HG03108 (cell line): ENCODE data around the gene CTIF.

Source experiments
- ATAC-seq: cut with Tn5 transposase; IDR thresholded peaks from one replicate; pipeline ENCODE4 v1.9.1; 2021; ENCODE audit warnings: moderate library complexity; ENCODE audit not compliant: unreplicated experiment

The CTIF gene

DNA sequence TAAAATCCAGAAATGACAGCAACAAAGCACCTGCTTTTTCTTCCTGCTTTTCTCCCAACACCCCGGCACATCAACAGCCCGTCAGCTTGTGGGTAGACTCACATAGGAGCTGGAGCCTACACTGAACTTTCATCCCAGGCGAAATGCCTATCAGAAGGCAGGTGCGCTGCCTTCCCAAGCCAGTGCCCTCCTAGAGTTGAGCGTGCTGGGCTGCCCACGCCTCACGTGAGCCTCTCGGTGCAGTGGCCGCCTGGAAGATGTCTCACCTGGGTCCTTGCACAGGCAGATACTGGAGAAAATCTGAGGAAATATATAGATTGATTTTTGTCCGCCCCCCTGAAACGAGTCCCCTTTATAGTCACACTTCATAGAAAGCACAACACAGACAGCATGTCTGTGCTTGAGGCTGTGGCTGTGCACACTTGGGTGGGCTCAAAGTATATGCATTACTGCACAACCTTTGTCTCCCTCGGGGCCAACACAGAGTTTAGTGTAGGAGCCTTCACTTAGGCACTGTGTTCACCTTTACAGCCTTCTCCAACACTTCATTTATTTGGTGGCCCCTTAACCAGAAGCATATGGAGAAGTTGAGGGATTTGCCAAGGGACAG, 299.4 kb downstream of the CTIF start:
- ATAC-seq = no peak

DNA sequence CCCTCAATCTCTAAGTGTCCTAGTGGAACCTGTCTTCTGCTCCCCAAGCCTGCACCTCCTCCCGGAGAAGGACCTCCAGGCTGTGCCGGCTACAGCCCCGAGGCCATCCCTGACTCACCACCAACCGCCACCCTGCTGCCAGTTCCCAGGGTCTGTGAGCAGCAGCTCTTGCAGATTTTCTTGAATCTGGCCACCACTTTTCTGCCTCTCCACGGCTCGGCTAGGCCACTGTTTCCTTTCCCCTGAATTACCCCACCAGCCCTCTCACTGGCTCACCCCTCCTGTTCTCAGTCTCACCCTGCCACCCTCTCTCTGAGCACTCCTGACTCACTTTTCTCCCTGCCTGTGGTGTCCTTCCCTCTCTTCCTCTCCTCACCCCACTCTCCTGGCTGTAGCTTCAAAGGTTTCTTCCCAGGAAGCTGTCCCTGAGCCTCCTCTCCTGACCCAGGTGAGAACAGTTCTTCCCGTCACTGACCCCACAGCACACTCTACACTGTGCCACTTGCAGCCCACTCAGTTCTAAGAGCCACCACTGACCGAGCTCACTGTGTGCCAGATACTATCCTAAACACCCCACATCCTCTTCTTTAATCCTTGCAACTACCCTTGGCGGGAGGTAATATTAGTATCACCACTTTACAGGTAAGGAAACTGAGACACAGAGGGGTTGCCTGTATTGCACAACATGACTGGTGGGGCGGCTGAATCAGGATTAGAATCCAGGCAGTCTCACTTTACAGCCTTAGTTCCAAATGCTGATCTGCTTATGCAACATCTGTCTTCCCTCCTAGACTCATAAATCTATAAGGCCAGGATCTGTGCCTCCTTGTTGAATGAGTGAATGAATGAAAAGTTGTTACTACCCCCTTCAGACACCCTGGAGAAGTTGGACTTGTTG, 300.3 kb downstream of the CTIF start:
- no peak for ATAC-seq

DNA sequence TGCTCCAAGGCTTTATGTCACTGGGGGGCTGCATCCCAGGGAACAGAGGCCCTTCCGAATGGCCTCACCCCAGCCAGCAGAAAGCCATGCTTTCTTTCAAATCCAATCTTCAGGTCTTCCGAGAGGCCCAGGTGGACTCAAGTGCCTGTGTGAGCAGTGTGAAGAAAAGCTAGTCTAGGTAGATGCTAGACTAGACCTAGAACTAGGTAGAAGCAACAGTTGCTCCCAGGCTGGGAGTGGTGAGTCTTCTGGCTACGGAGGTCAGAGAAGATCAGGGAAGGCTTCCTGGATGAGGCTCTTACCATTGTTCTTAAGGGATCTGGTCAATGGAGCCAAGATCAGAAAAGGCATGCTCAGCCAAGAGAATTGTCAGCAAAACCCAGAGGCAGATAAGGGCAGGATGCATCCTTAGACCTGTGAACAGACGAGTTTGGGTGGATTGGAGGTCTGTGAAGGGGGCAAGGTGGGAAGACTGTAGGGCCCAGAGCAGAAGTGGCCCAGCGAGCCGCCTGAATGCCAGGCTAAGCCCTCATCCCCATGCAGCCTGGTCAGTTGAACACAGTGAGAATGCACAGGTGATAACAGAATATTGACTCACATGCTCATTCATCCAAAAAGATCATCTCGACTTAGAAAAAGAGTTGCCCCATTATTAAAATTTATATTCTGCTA, 301.1 kb downstream of the CTIF start:
- ATAC-seq = no peak

DNA sequence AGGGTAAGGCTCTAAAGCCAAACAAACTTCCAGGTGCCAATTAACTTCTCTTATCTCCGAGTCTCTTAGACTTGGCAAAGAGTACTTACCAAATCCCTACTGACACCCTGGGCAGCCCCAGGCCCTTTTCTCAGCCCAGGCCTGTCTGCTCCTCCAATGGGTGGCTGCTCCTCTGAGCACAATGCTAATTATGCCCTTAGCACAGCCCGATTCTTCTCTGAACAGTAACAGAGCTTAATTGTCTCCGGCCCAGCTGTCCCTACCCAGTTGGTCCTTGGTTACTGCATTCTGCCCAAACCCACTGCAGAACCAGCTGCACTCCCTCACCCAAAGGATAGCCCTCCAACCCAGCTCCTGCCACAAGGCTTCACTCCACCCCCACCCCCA, 301.7 kb downstream of the CTIF start:
- ATAC-seq = no peak

DNA sequence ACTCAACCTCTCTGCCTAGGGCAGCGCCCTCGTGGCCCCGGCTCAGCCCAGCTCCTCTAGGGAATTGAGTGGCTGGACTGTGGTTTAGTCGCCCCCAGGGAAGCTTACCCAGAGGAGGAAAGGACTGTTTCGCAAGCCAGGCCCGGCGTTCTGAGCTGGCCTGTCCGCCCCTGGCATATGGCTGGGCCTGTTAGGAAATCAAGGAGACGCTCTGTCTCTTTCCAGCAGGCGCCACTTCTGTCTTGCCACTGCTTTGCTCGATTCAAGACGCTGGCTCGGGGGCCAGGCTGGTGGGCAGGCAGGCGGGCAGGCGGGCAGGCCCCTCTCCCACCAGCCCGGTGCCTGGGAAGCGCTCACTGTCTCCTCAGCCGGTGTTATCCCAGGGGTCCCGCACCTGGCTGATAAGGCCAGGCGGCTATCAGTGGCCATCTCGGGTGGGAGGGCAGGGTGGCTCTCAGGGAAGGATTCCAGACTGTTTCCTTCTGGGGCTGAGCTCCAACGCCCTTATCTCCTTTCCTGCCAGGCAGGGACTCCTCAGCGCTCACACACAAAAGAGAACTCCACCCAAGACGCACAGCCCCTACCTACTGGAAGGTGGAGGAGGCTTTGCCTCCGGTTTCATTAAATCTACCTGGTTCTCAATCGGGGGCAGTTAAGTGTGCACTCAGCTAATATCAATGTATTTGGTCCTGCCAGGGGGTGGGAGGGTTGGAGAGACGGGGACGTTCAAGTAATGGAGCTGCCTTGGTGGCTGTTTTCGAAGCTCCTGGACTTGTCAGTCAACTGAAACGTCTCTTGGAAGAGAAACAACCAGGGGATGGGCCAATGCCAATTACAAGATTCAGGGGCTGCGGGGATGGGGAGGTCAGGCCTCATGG, 302.8 kb downstream of the CTIF start:
- ATAC-seq = no peak

DNA sequence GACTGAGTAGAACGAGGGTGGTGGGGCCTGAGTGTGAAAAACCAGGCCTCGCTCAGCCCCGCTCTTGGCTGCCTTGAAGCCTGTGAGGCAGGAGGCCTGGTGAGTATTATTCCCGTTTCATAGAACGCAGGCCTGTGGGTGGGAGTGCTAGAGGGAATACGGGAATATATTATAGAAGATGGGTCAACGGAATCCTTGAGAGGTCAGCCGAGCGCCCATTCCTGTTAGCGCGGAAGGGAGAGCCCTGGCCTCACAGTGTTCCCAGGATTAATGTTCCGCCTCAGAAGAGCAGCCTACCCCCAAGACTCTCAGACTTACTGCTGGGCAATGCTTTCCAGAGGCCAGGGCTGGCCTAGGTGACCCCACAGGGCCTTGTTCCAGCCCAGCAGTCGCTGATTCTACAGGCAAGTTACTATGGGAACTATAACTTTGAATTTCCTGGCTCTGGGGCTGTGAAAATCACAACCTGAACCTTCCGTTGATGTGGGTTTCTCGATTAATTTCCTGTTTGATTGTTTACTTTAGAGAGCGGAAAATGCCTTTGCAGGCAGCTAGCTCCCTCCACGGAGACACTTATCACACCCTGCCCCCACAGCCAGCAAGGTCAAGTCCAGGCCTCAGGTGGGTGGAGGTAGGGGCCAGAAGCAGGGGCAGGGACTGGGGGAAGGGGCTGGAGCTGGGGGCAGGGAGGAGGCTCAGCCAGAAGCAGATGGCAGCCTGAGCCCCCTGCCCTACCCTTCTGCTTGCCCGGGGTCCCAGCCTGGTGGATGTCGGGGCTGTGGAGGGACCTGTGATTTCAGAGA, 303.6 kb downstream of the CTIF start:
- ATAC-seq = no peak

DNA sequence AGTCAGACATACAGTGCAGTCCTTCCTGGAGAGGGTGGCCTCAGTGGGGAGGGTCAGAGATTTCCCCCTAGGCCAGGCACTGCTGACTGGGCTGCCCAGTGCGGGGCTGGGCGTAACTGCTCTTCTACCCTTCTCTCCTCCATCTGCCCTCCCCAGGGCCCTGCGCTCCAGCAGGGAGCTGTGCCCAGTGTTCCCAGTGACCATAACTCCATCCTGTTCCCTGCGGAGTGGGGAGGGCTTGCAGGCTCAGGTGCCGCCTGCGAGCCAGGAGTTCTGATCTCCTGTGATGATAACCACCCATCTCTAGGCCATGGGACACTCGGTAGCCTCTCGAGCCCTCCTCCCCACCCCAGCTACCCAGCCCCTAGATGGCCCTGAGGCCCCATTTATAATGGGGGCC, 304.3 kb downstream of the CTIF start:
- ATAC-seq = no peak

DNA sequence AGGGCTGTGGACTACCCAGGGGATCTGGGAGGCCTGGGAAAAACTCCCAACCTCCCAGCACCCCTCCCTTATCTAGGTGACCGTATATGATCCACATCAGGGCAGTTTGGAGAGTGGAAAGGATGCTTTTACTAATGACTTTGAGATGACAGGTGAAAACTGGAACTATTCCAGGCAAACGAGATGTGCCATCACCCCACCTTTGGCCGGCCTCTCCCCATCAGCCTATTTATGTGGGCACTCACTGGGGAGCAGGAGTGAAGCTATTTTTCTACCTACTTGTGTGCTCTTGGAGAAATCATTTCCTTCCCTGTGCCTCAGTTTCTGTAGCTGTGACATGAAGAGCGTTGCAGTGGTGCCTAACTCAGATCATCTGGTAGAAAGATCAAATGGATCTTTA, 304.8 kb downstream of the CTIF start:
- ATAC-seq = no peak

DNA sequence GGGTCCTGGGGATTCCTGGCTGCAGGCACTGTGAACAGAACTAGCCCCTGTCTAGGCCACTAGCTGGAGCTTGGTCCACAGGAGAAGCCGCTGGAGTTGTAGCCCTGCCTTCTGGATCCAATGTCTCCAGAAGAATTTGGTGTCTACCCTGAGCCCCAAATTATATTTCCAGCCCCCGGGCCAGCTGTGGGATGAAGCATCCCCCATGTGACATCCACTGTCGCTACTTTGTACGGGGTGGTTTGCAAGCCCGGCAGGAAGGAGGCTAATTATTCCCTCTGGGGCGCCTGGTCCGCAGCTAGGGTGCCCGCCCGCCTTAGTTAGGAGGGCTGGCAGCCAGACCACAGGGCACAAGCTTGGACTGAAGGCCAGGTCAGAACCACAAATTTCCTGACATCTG, 305.4 kb downstream of the CTIF start:
- no peak for ATAC-seq

DNA sequence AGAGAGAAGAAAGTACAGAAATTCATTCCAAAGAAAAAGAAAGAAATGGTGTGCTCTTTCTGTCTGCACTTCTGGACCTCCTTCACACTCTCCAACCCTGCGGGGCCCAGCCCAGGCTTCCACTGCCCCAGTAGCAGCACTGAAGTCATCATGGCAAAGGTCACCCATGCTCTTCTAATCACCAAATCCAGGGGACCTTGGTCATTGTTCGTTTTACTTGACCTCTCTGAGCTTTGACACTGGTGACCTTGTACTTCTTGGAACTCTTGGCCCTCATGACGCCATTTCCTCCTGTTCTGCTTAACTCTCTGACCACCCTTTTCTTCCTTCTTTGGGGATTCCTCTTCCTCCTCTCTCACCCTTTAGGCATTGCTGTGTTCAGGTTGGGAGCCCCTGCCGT, 306.3 kb downstream of the CTIF start:
- no peak for ATAC-seq

DNA sequence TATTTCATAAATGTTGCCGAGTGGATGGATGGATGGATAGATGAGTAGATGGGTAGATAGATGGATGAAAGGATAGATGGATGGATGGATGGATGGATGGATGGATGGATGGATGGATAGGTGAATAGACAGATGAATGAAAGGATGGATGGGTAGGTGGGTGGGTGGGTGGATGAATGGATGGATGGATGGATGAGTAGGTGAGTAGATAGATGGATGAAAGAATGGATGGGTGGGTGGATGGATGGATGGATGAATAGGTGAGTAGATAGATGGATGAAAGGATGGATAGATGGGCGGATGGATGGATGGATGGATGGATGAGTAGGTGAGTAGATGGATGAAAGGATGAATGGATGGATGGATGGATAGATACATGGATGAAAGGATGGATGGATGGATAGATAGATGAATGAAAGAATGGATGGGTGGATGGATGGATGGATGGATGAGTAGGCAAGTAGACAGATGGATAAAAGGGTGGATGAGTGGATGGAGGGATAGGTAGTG, 307.6 kb downstream of the CTIF start:
- ATAC-seq = no peak

DNA sequence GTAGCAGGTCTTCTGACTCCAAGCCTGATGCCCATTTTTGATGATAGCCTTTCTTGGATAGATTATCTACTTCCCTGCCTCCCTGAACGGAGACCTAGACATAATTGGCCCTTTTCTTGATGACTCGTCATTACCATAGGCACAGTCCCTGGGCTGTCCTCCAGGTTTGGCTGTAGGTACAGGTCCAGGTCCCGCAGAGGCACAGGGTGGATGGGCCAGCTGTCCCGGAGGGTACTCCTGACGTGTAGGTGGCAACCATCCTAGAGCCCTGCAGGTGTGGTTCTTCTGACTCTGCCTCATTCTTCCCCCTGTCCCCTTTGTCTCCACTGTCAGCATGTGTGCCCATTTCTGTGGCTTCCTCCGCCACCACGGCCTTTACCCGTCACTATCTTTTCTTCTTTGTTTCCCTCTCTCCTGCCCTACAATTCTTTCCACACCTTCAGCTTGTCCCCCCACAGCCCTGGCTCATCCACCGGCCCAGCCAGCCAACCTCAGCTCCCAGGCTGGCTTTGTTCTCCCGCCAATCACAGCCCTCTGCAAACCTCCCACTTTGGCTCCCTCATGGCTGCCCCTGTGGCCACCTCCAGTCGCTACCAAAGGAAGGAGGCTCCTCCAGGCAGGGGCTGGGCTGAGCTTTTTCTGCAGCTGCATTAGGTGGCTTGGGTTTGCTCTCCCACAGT, 309.1 kb downstream of the CTIF start:
- no peak for ATAC-seq

DNA sequence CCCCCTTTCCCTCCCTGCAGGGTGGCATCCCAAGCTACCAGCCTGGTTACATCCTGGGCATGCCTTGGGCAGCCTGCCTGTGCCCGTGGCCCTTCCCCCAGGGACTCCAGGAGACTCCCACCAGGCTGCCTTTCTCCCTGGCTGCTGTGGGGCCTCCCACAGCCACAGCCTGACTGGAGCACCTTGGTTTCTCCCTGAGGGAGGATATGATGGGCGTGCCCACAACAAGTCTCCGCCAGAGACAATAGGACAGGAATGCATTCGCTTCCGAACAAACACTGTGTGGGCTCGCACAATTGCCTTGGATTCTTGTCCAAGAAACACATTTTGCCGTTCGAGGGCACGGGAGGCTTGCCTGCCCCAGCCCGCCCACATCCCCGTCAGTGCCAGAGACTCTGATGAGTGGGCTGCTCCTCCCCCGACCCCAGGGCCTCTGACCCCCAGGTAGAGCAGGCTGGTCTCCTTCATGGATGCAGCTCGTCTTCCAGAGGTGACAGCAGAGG, 309.9 kb downstream of the CTIF start:
- no peak for ATAC-seq

DNA sequence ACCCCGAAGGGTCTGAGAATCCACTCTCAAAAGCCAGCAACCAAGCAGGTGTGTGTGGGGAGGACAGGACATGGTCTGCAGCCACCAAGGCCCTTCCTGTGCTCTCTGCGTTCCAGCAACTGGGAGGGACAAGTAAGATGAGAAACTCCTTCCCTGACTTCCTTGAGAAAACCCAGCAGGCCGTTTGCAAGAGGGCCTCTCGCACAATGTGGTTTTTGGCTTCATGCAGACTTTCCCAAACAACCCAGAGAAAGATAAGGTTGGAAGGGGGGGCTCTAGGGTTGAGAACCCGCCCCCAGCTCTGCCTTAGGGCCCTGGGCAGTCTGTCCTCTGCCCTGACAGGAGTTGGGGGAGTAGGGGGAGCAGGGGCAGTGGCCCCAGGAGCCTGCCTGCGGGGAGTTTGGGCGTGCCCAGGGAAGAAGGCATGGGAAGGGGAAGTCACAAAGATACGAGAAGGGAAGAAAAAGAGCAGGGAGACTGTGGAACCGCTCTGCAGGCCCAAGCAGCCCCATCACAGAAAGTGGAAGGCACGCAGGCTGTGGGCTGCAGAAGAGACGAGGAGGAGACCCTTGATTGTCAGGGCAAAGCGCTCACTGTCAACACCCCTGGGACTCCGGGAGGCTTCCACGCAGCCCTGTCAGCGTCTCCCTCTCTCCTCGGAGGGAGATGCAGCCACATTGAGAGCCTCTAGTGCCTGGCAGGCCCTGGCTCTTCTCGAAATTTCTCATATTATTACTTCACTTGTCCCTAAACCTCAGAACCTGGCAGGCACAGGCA, 312.2 kb downstream of the CTIF start:
- no peak for ATAC-seq

DNA sequence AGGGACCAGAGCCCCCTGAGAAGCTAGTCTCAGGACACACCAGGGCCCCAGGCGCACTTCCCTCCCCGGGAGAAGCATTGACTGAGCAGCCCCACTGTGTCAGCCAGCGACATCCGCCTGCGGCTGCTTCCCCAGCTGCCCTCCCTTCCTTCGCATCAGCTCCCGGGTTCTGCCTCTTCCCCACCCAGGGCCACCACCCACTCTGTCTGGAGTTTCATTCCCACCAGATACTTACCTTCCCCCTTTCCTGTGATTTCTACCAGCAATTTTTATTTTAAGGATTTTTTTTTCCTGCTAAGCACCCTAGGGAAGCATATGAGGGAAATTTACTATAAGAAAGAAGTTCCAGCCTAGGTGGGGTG, 312.7 kb downstream of the CTIF start:
- no peak for ATAC-seq

DNA sequence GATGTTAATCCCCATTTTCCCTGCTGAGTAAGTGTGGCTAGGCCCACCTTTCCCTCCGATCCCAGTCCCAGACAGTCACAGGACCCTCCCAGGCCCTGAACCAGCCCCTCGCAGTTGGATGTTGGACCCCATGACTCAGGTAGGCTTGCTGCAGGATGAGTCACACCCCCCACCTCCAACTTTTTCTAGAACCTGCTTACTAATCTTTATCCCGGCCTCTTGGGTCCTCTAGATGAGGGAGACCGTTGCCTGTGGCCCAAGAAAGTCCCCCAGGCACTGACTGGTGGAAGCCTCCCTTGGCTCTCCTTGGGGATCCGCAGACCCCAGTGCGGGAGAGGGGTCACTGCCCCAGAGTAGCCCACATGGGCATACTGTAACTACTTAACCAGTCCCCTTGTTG, 313.5 kb downstream of the CTIF start:
- ATAC-seq = no peak

DNA sequence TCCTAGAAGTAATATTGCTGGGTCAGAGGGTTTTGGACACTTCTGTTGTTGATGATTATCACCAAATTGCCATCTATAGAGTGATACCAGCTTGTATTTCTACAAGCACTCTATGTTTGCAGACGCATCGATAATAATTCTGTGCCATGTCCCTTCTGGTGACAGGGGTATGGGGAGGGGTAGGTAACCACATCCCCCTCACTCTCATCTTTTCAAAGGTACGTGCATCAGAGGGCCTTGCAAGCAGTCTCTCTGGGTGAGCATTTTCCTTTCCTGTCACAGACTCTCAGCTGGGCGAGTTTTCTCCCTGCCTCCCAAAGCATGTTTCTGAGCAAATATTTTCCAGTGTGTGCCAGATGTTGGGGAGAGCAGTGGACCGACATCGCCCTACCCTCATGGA, 314.0 kb downstream of the CTIF start:
- no peak for ATAC-seq

DNA sequence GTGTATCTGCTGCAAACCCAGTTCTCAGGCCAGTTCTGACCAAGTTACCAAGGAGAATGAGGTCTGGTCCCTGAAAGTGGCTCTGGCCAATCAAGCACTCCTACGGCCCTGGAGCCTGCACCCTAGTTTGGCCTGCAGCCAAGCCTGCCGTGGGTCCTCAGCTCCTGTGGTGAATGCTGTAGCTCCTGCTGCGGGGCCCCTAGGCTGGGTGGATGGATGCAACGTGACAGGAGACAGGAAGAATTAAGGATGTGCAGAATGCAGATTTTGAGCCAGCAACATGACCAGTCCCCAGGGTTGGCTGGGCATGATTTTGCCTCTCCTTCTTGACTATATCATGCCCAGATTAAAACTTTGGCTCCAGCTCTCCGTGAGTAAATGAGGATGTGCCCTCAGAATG, 314.8 kb downstream of the CTIF start:
- no peak for ATAC-seq

DNA sequence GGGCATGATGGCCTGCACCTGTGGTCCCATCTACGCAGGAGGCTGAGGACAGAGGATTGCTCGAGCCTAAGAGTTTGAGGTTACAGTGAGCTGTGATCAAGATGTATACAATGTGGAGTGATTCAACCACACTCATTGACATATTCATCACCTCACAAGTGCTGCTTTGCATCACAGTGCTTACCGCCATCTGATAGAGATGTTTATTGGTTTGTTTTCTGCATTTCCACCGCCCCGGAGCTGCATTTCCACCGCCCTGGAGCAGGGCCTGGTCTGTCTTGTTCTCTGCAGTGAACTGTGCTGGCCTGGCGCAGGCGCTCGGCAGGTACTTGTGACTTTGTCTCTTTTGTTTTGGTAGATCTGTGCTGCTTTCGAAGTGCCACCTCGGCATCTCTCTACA, 315.9 kb downstream of the CTIF start:
- ATAC-seq = no peak
